Uterus (tissue), 2 donors: ENCODE data around the gene E4F1.

ENCODE experiments used
- CTCF ChIP-seq, 4 experiments: fragments of 200-600 bp in 2 of 4; fragments of 450-650 bp in 2 of 4; sonication (generic) in 2 of 4; IDR thresholded peaks; one replicate each; pipeline ENCODE4 v1.5.1; 2016 to 2019; ENCODE audit warnings: antibody characterized with exemption in 4 of 4, mild to moderate bottlenecking in 2 of 4, moderate library complexity in 1 of 4
- POLR2A ChIP-seq, 2 donors: fragments of 450-650 bp; IDR thresholded peaks; one replicate each; pipeline ENCODE4 v1.6.1; 2016; ENCODE audit warnings: antibody characterized with exemption in 2 of 2, mild to moderate bottlenecking in 1 of 2, moderate library complexity in 1 of 2

GRCh38 chr16:2270588-2271470 lies 47.4 kb downstream of the E4F1 start:
- TF ChIP-seq CTCF (IDR thresholded peaks at IDR 0.05), result no peak
- TF ChIP-seq POLR2A (IDR thresholded peaks at IDR 0.05), result no peak
